AG09309 (cell line): ENCODE measurements around the gene EML2.
"Not testable (repeated sequence)": the region's sequence is repeated elsewhere in the genome, so short reads cannot be mapped to it uniquely, and the experiment has no call there.

Experiments used
- DNase-seq: peaks from one replicate; pipeline ENCODE4 v3.0.0-alpha.2; 2010; ENCODE audit warnings: low read depth
- H3K4me3 ChIP-seq: 2 replicates; pipeline ENCODE4 v1.5.1; 2011; ENCODE audit warnings: mild to moderate bottlenecking, low read depth, low read length, moderate library complexity; ENCODE audit not compliant: control insufficient read depth
- TF ChIP-seq, protein P1 (sequence below): IDR thresholded peaks from 2 replicates; pipeline ENCODE4 v1.5.1; 2011; ENCODE audit warnings: mild to moderate bottlenecking, low read depth, low read length, inconsistent platforms; ENCODE audit not compliant: insufficient read depth, control insufficient read depth; ENCODE audit errors: missing control alignments

EML2 gene

GRCh38 chr19:45636275-45636674 is 2.9 kb downstream of the EML2 start:
- TF ChIP-seq, protein P1, sequence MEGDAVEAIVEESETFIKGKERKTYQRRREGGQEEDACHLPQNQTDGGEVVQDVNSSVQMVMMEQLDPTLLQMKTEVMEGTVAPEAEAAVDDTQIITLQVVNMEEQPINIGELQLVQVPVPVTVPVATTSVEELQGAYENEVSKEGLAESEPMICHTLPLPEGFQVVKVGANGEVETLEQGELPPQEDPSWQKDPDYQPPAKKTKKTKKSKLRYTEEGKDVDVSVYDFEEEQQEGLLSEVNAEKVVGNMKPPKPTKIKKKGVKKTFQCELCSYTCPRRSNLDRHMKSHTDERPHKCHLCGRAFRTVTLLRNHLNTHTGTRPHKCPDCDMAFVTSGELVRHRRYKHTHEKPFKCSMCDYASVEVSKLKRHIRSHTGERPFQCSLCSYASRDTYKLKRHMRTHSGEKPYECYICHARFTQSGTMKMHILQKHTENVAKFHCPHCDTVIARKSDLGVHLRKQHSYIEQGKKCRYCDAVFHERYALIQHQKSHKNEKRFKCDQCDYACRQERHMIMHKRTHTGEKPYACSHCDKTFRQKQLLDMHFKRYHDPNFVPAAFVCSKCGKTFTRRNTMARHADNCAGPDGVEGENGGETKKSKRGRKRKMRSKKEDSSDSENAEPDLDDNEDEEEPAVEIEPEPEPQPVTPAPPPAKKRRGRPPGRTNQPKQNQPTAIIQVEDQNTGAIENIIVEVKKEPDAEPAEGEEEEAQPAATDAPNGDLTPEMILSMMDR: no peak
- H3K4me3 ChIP-seq: no peak overlapping the region
- DNase-seq: no peak

GRCh38 chr19:45632468-45633196 is 6.6 kb downstream of the EML2 start:
- TF ChIP-seq, protein P1: no peak
- peak; percentile 62 for DNase-seq
- no peak overlapping the region for H3K4me3 ChIP-seq

DNA sequence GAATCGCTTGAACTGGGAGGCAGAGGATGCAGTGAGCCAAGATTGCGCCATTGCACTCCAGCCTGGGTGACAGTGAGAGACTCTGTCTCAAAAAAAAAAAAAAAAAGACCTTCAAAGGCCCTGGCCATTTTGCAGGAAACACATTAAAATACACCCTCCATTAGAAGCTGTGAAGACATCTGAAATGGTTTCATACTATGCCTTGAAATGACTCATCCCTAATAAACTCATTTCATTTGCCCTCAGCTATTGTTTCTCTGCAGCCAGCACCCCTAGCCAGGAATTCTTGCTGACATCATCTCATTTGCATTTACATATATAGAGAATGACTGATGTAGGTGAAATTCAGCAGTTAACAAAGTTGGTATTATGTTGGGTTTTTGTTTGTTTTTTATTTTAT is 8.7 kb downstream of the EML2 start:
- DNase-seq: peak; percentile 87
- H3K4me3 ChIP-seq: no peak overlapping the region
- TF ChIP-seq, protein P1: no peak

GRCh38 chr19:45629704-45630103 is 9.5 kb downstream of the EML2 start:
- DNase-seq: no peak
- H3K4me3 ChIP-seq: no peak overlapping the region
- TF ChIP-seq, protein P1: no peak

GRCh38 chr19:45628219-45628618 is 11.0 kb downstream of the EML2 start:
- not testable (repeated sequence) for DNase-seq, H3K4me3 ChIP-seq

- TF ChIP-seq, protein P1: no peak
- no peak for DNase-seq
- H3K4me3 ChIP-seq: no peak overlapping the region
These were observed 15.2 kb downstream of the EML2 start for GRCh38 chr19:45623984-45624383.

- TF ChIP-seq, protein P1: no peak
- no peak overlapping the region for H3K4me3 ChIP-seq
- DNase-seq: no peak
These were observed 17.2 kb downstream of the EML2 start for GRCh38 chr19:45621976-45622503.
